DND-41 (cell line): Measurements from ENCODE around the gene DISC1.

Source experiments
- ATAC-seq: fragments of 200-7000 bp; cut with Tn5 transposase; 3 replicates; pipeline ENCODE4 v1.9.1; 2021; ENCODE audit warnings: low read depth; ENCODE audit not compliant: insufficient read depth
- DNase-seq: peaks from one replicate; pipeline ENCODE4 v3.0.0-alpha.2; 2020
- H2AFZ ChIP-seq: 2 replicates; pipeline ENCODE4 v1.6.0; 2012; ENCODE audit warnings: low read depth, low read length
- H3K27ac ChIP-seq: 2 replicates; pipeline ENCODE4 v1.5.1; 2012; ENCODE audit warnings: low read length, inconsistent platforms
- H3K27me3 ChIP-seq: fragments of 200-600 bp; sonication (generic); 2 replicates; pipeline ENCODE4 v1.6.0; 2012; ENCODE audit warnings: low read length, mild to moderate bottlenecking, inconsistent platforms; ENCODE audit not compliant: insufficient read depth, poor library complexity
- H3K36me3 ChIP-seq: 2 replicates; pipeline ENCODE4 v1.5.1; 2012; ENCODE audit warnings: low read length, inconsistent platforms; ENCODE audit not compliant: insufficient read depth
- H3K4me1 ChIP-seq: 2 replicates; pipeline ENCODE4 v1.5.1; 2012; ENCODE audit warnings: mild to moderate bottlenecking, low read length; ENCODE audit not compliant: insufficient read depth
- H3K4me2 ChIP-seq: 2 replicates; pipeline ENCODE4 v1.6.0; 2012; ENCODE audit warnings: mild to moderate bottlenecking, moderate library complexity, low read length, inconsistent platforms; ENCODE audit not compliant: insufficient read depth
- H3K4me3 ChIP-seq, 2 experiments: fragments of 200-600 bp in 1 of 2; shearing (Covaris generic) in 1 of 2; 2 replicates each; pipeline ENCODE4 v1.5.1; 2012 to 2016; ENCODE audit warnings: inconsistent platforms in 2 of 2, low read length in 2 of 2, mild to moderate bottlenecking in 2 of 2, low read depth in 1 of 2, moderate library complexity in 1 of 2
- H3K79me2 ChIP-seq: 2 replicates; pipeline ENCODE4 v1.6.0; 2012; ENCODE audit warnings: low read length, inconsistent platforms; ENCODE audit not compliant: insufficient read depth
- H3K9ac ChIP-seq: 2 replicates; pipeline ENCODE4 v1.6.0; 2012; ENCODE audit warnings: low read depth, mild to moderate bottlenecking, inconsistent platforms, low read length, moderate library complexity
- H3K9me3 ChIP-seq: 2 replicates; pipeline ENCODE4 v1.5.1; 2012; ENCODE audit warnings: low read length, moderate library complexity, mild to moderate bottlenecking, inconsistent platforms; ENCODE audit not compliant: insufficient read depth, severe bottlenecking
- H4K20me1 ChIP-seq: 2 replicates; pipeline ENCODE4 v1.6.0; 2012; ENCODE audit warnings: low read length; ENCODE audit not compliant: insufficient read depth
- CTCF ChIP-seq: IDR thresholded peaks from 2 replicates; pipeline ENCODE4 v1.5.1; 2012; ENCODE audit warnings: borderline replicate concordance, low read length, moderate library complexity, mild to moderate bottlenecking; ENCODE audit not compliant: poor library complexity, severe bottlenecking; ENCODE audit errors: extremely low read depth
- EZH2 ChIP-seq: IDR thresholded peaks from 3 replicates; pipeline ENCODE4 v1.6.1; 2012; ENCODE audit warnings: borderline replicate concordance, low read depth, mild to moderate bottlenecking, moderate library complexity, low read length, inconsistent platforms; ENCODE audit not compliant: severe bottlenecking

Gene DISC1

GRCh38 chr1:231691618-231692259 is 65.1 kb downstream of the DISC1 start:
- DNase-seq (no peak), ATAC-seq (no peak)
- Histone ChIP-seq H3K36me3 (peaks cover 4% of the 10 kb centered on the region; the same call in 1 of the 2 replicates), H3K79me2 (no peaks in the 10 kb centered on the region), H3K4me1 (no peaks in the 10 kb centered on the region), H2AFZ (no peak overlapping the region), H3K4me2 (no peak overlapping the region), H3K4me3 (no peak overlapping the region), H4K20me1 (no peaks in the 10 kb centered on the region), H3K9me3 (no peaks in the 10 kb centered on the region), H3K27me3 (no peaks in the 10 kb centered on the region), H3K9ac (no peak overlapping the region), H3K27ac (no peak overlapping the region)
- TF ChIP-seq CTCF = no peak

GRCh38 chr1:231693361-231694074 is 66.9 kb downstream of the DISC1 start:
- H3K9ac ChIP-seq = no peak overlapping the region
- H3K4me3 ChIP-seq = no peak overlapping the region
- no peaks in the 10 kb centered on the region for H3K9me3 ChIP-seq
- H3K79me2 ChIP-seq = no peaks in the 10 kb centered on the region
- no peak overlapping the region for H3K4me2 ChIP-seq
- no peak for ATAC-seq
- no peaks in the 10 kb centered on the region for H3K4me1 ChIP-seq
- peaks cover 4% of the 10 kb centered on the region; the same call in 1 of the 2 replicates for H3K36me3 ChIP-seq
- H2AFZ ChIP-seq = no peak overlapping the region
- no peaks in the 10 kb centered on the region for H3K27me3 ChIP-seq
- H3K27ac ChIP-seq = no peak overlapping the region
- H4K20me1 ChIP-seq = no peaks in the 10 kb centered on the region
- TF ChIP-seq EZH2 (no peak), CTCF (no peak)
- DNase-seq = no peak

GRCh38 chr1:231694075-231694431 is 67.5 kb downstream of the DISC1 start:
- no peaks in the 10 kb centered on the region for H3K4me1 ChIP-seq
- no peak overlapping the region for H3K4me2 ChIP-seq
- no peak overlapping the region for H3K27ac ChIP-seq
- H2AFZ ChIP-seq = no peak overlapping the region
- no peaks in the 10 kb centered on the region for H4K20me1 ChIP-seq
- no peak overlapping the region for H3K4me3 ChIP-seq
- TF ChIP-seq EZH2 (no peak), CTCF (no peak)
- H3K9ac ChIP-seq = no peak overlapping the region
- H3K79me2 ChIP-seq = no peaks in the 10 kb centered on the region
- no peak for ATAC-seq
- no peaks in the 10 kb centered on the region for H3K9me3 ChIP-seq
- peaks cover 4% of the 10 kb centered on the region; the same call in 1 of the 2 replicates for H3K36me3 ChIP-seq
- DNase-seq = no peak
- no peaks in the 10 kb centered on the region for H3K27me3 ChIP-seq
